H9 (cell line): ENCODE results near the gene PLPP2. TPM values are rescaled to one million over a fixed set of nuclear protein-coding genes. Genes with fewer than 3 reads are reported as not detected.

Experiments used
- DNase-seq: peaks from one replicate; pipeline ENCODE4 v3.0.0-alpha.2; 2017
- H2AFZ ChIP-seq: one replicate; pipeline ENCODE4 v1.6.1; 2013; ENCODE audit warnings: mild to moderate bottlenecking, low read length, control low read depth, moderate library complexity
- H2AK5ac ChIP-seq: 2 replicates; pipeline ENCODE4 v1.6.1; 2013; ENCODE audit warnings: low read length, control low read depth, mixed read lengths; ENCODE audit not compliant: insufficient read length
- H2BK120ac ChIP-seq: one replicate; pipeline ENCODE4 v1.6.1; 2013; ENCODE audit warnings: low read depth, mild to moderate bottlenecking, low read length, control low read depth, inconsistent platforms; ENCODE audit not compliant: poor library complexity, severe bottlenecking
- H2BK12ac ChIP-seq: 2 replicates; pipeline ENCODE4 v1.6.1; 2013; ENCODE audit warnings: low read length, control low read depth, mixed read lengths, low read depth; ENCODE audit not compliant: insufficient read length
- H2BK15ac ChIP-seq: 2 replicates; pipeline ENCODE4 v1.6.1; 2013; ENCODE audit warnings: low read depth, low read length, control low read depth
- H2BK20ac ChIP-seq: one replicate; pipeline ENCODE4 v1.6.1; 2013; ENCODE audit warnings: low read depth, mild to moderate bottlenecking, low read length, control low read depth, inconsistent platforms; ENCODE audit not compliant: poor library complexity, severe bottlenecking
- H2BK5ac ChIP-seq: 2 replicates; pipeline ENCODE4 v1.6.1; 2013; ENCODE audit warnings: low read length, control low read depth, mixed read lengths; ENCODE audit not compliant: insufficient read length
- H3K14ac ChIP-seq: 2 replicates; pipeline ENCODE4 v1.6.1; 2013; ENCODE audit warnings: low read length, control low read depth; ENCODE audit not compliant: insufficient read depth
- H3K18ac ChIP-seq: 2 replicates; pipeline ENCODE4 v1.6.1; 2013; ENCODE audit warnings: low read depth, mild to moderate bottlenecking, mixed read lengths, low read length, control low read depth; ENCODE audit not compliant: insufficient read length
- H3K23ac ChIP-seq: 2 replicates; pipeline ENCODE4 v1.6.1; 2013; ENCODE audit warnings: low read length, control low read depth, mixed read lengths, low read depth; ENCODE audit not compliant: insufficient read length
- H3K23me2 ChIP-seq: 2 replicates; pipeline ENCODE4 v1.6.1; 2013; ENCODE audit warnings: low read depth, mild to moderate bottlenecking, mixed read lengths, low read length, control low read depth; ENCODE audit not compliant: insufficient read length, poor library complexity, severe bottlenecking
- H3K27ac ChIP-seq: 2 replicates; pipeline ENCODE4 v1.5.1; 2013; ENCODE audit warnings: low read length, control low read depth, mixed read lengths, low read depth; ENCODE audit not compliant: insufficient read length
- H3K27me3 ChIP-seq: 2 replicates; pipeline ENCODE4 v1.6.1; 2013; ENCODE audit warnings: low read length, control low read depth, inconsistent platforms; ENCODE audit not compliant: insufficient read depth
- H3K4ac ChIP-seq: 2 replicates; pipeline ENCODE4 v1.6.1; 2013; ENCODE audit warnings: low read depth, mild to moderate bottlenecking, control low read depth, inconsistent platforms, low read length, moderate library complexity
- H3K4me1 ChIP-seq: 2 replicates; pipeline ENCODE4 v1.6.1; 2013; ENCODE audit warnings: low read length, control low read depth, inconsistent platforms; ENCODE audit not compliant: insufficient read depth
- H3K4me2 ChIP-seq: 2 replicates; pipeline ENCODE4 v1.6.1; 2013; ENCODE audit warnings: low read length, control low read depth, mixed read lengths; ENCODE audit not compliant: insufficient read length, insufficient read depth
- H3K56ac ChIP-seq: 2 replicates; pipeline ENCODE4 v1.6.1; 2013; ENCODE audit warnings: low read depth, mild to moderate bottlenecking, mixed read lengths, low read length, control low read depth; ENCODE audit not compliant: insufficient read length
- H3K79me1 ChIP-seq: 2 replicates; pipeline ENCODE4 v1.6.1; 2013; ENCODE audit warnings: low read depth, mild to moderate bottlenecking, moderate library complexity, low read length, control low read depth, inconsistent platforms; ENCODE audit not compliant: insufficient read depth, poor library complexity, severe bottlenecking
- H3K79me2 ChIP-seq: 2 replicates; pipeline ENCODE4 v1.6.1; 2013; ENCODE audit warnings: low read length, control low read depth, inconsistent platforms; ENCODE audit not compliant: insufficient read depth
- H3K9ac ChIP-seq: 2 replicates; pipeline ENCODE4 v1.6.1; 2013; ENCODE audit warnings: low read length, control low read depth, mixed read lengths; ENCODE audit not compliant: insufficient read length; ENCODE audit errors: extremely low read depth
- H3K9me3 ChIP-seq: one replicate; pipeline ENCODE4 v1.6.1; 2013; ENCODE audit warnings: low read depth, low read length, inconsistent platforms; ENCODE audit not compliant: control insufficient read depth
- H3T11ph ChIP-seq: one replicate; pipeline ENCODE4 v1.6.1; 2013; ENCODE audit warnings: mild to moderate bottlenecking, low read length, control low read depth, inconsistent platforms
- H4K20me1 ChIP-seq: one replicate; pipeline ENCODE4 v1.6.1; 2013; ENCODE audit not compliant: control insufficient read depth, insufficient read length, insufficient read depth
- H4K5ac ChIP-seq: 2 replicates; pipeline ENCODE4 v1.6.1; 2013; ENCODE audit warnings: low read depth, mild to moderate bottlenecking, mixed read lengths, low read length, control low read depth; ENCODE audit not compliant: insufficient read length
- H4K8ac ChIP-seq: replicated peaks from 2 replicates; pipeline ENCODE4 v1.6.1; 2013; ENCODE audit warnings: low read length, control low read depth, mixed read lengths, low read depth; ENCODE audit not compliant: insufficient read length
- H4K91ac ChIP-seq: 2 replicates; pipeline ENCODE4 v1.6.1; 2013; ENCODE audit warnings: low read depth, mild to moderate bottlenecking, moderate library complexity, mixed read lengths, low read length, control low read depth; ENCODE audit not compliant: insufficient read length
- H3K27ac Mint-ChIP-seq, 3 experiments: 2 replicates in 2 of 3; 3 replicates in 1 of 3; pipeline ENCODE4 v1.8.0; 2020 to 2021; ENCODE audit warnings: mixed read lengths in 3 of 3, mild to moderate bottlenecking in 1 of 3, moderate library complexity in 1 of 3
- H3K27me3 Mint-ChIP-seq: 2 replicates; pipeline ENCODE4 v1.8.0; 2021; ENCODE audit warnings: low read depth, mild to moderate bottlenecking, moderate library complexity, mixed read lengths
- H3K36me3 Mint-ChIP-seq, 3 experiments: 2 replicates in 2 of 3; 3 replicates in 1 of 3; pipeline ENCODE4 v1.8.0; 2020 to 2021; ENCODE audit warnings: low read depth in 3 of 3, mixed read lengths in 3 of 3; ENCODE audit not compliant: insufficient read depth in 1 of 3
- H3K4me1 Mint-ChIP-seq, 2 experiments: 2 replicates each; pipeline ENCODE4 v1.8.0; 2020; ENCODE audit warnings: mixed read lengths in 2 of 2
- H3K4me3 Mint-ChIP-seq, 2 experiments: 2 replicates in 1 of 2; 3 replicates in 1 of 2; pipeline ENCODE4 v1.8.0; 2020 to 2021; ENCODE audit warnings: mild to moderate bottlenecking in 2 of 2, mixed read lengths in 2 of 2, moderate library complexity in 1 of 2
- H3K9me3 Mint-ChIP-seq, 2 experiments: 2 replicates in 1 of 2; 3 replicates in 1 of 2; pipeline ENCODE4 v1.8.0; 2020; ENCODE audit warnings: mild to moderate bottlenecking in 2 of 2, mixed read lengths in 2 of 2, moderate library complexity in 1 of 2
- WGBS: extraction: QIAGEN DNeasy Blood & Tissue Kit; methylation state at CpG from one replicate; pipeline ENCODE4 v1.1.7; 2013; ENCODE audit warnings: missing lambda C conversion rate, low lambda C conversion rate, mixed read lengths; ENCODE audit not compliant: insufficient read length; ENCODE audit errors: extremely low coverage; 5-methylcytosine and 5-hydroxymethylcytosine counted together
- total RNA-seq: library from RNA; stranded (reverse); gene quantifications from 2 replicates; pipeline ENCODE4 v1.2.1, GENCODE V29; 2021
- TF ChIP-seq, protein P1 (sequence below): fragments of 200-600 bp; sonication (generic); conservative IDR thresholded peaks from 3 replicates; pipeline ENCODE4 v1.8.0; 2021; ENCODE audit warnings: antibody characterized with exemption, mild to moderate bottlenecking

PLPP2 gene
- total RNA-seq, 1 experiment from 2014 or later: 143 TPM

DNA sequence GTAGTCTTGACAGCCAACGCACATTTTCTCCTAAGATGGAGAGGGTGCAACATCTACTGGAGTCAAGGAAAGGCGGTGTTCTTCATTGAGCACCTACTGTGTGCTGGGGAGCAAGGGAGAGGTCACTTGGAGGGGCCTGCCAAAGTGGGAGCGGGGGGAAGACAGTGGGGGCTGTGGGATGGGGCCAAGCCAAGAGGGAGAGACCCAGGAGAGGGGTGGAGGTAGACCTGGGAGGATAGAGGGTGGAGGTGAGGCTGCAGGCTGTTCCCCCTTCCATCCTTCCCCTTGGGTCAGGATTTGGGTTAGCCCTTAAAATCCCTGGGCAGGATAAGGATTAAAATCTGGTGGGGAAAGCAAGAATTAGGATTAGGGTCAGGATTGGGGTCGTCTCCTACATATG is 1.7 kb upstream of the PLPP2 start:
- Histone ChIP-seq H2AFZ (no peak overlapping the region), H3K23me2 (peaks cover 9% of the 10 kb centered on the region), H2BK15ac (no peak overlapping the region), H2BK5ac (no peak overlapping the region), H4K8ac (no peak overlapping the region), H4K20me1 (no peaks in the 10 kb centered on the region), H3T11ph (no peak overlapping the region), H3K14ac (no peak overlapping the region), H3K79me1 (no peaks in the 10 kb centered on the region), H3K79me2 (no peaks in the 10 kb centered on the region; the same call in 1 of the 2 replicates), H3K9me3 (no peaks in the 10 kb centered on the region), H2BK12ac (no peak overlapping the region), H3K4me1 (peaks cover 6% of the 10 kb centered on the region), H3K9ac (no peak overlapping the region), H3K56ac (no peak overlapping the region), H2BK120ac (no peak overlapping the region), H3K4me2 (no peak overlapping the region), H3K4ac (no peak overlapping the region), H4K5ac (no peak overlapping the region), H3K18ac (no peak overlapping the region), H3K27ac (no peak overlapping the region), H3K23ac (no peak overlapping the region), H2BK20ac (no peak overlapping the region), H2AK5ac (no peak overlapping the region), H4K91ac (no peak overlapping the region), H3K27me3 (no peaks in the 10 kb centered on the region; the same call in 1 of the 2 replicates)
- DNase-seq: no peak
- TF ChIP-seq, protein P1, sequence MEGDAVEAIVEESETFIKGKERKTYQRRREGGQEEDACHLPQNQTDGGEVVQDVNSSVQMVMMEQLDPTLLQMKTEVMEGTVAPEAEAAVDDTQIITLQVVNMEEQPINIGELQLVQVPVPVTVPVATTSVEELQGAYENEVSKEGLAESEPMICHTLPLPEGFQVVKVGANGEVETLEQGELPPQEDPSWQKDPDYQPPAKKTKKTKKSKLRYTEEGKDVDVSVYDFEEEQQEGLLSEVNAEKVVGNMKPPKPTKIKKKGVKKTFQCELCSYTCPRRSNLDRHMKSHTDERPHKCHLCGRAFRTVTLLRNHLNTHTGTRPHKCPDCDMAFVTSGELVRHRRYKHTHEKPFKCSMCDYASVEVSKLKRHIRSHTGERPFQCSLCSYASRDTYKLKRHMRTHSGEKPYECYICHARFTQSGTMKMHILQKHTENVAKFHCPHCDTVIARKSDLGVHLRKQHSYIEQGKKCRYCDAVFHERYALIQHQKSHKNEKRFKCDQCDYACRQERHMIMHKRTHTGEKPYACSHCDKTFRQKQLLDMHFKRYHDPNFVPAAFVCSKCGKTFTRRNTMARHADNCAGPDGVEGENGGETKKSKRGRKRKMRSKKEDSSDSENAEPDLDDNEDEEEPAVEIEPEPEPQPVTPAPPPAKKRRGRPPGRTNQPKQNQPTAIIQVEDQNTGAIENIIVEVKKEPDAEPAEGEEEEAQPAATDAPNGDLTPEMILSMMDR: no peak
- no CpG with 5 or more reads among the region's 4 CpGs for WGBS
- Mint-ChIP-seq H3K9me3 (peaks cover 6% of the 10 kb centered on the region in 2 experiments; a peak in 4 of 5 replicates), H3K27ac (no peak overlapping the region), H3K4me1 (peaks cover 48 to 49% of the 10 kb centered on the region in 2 experiments), H3K4me3 (no peak overlapping the region), H3K36me3 (peaks cover 6 to 13% (median 8%) of the 10 kb centered on the region in 3 experiments; a peak in 5 of 7 replicates), H3K27me3 (peaks cover 29% of the 10 kb centered on the region)
